Hepatocyte (in vitro differentiated cells): ENCODE results near the gene SIK3. TPM values are rescaled to one million over a fixed set of nuclear protein-coding genes. Genes with fewer than 3 reads are reported as not detected.

Source experiments
- DNase-seq: peaks from one replicate; pipeline ENCODE4 v3.0.0-alpha.2; 2016; ENCODE audit warnings: low spot score
- H2AFZ ChIP-seq: fragments of 200-600 bp; sonication (generic); 2 replicates; pipeline ENCODE4 v1.6.0; 2016; ENCODE audit warnings: antibody characterized with exemption, mild to moderate bottlenecking
- H3K27ac ChIP-seq: fragments of 200-600 bp; sonication (generic); 2 replicates; pipeline ENCODE4 v1.5.1; 2016; ENCODE audit warnings: mild to moderate bottlenecking
- H3K27me3 ChIP-seq: fragments of 200-600 bp; sonication (generic); 2 replicates; pipeline ENCODE4 v1.6.1; 2016
- H3K36me3 ChIP-seq: fragments of 200-600 bp; sonication (generic); replicated peaks from 2 replicates; pipeline ENCODE4 v1.5.1; 2016; ENCODE audit warnings: low read depth; ENCODE audit not compliant: insufficient read depth
- H3K4me1 ChIP-seq: fragments of 200-600 bp; sonication (generic); 2 replicates; pipeline ENCODE4 v1.5.1; 2016; ENCODE audit warnings: mild to moderate bottlenecking, moderate library complexity; ENCODE audit not compliant: insufficient read depth
- H3K4me2 ChIP-seq: fragments of 200-600 bp; sonication (generic); 2 replicates; pipeline ENCODE4 v1.6.0; 2016
- H3K4me3 ChIP-seq: fragments of 200-600 bp; sonication (generic); 2 replicates; pipeline ENCODE4 v1.5.1; 2016; ENCODE audit warnings: mild to moderate bottlenecking
- H3K79me2 ChIP-seq: fragments of 200-600 bp; sonication (generic); 2 replicates; pipeline ENCODE4 v1.6.0; 2017; ENCODE audit warnings: mild to moderate bottlenecking
- H3K9me2 ChIP-seq: fragments of 200-600 bp; sonication (generic); replicated peaks from 2 replicates; pipeline ENCODE4 v1.6.0; 2017; ENCODE audit warnings: mild to moderate bottlenecking; ENCODE audit not compliant: insufficient read depth
- H3K9me3 ChIP-seq: fragments of 200-600 bp; sonication (generic); 2 replicates; pipeline ENCODE4 v1.5.1; 2016; ENCODE audit warnings: low read depth, mild to moderate bottlenecking
- H4K20me1 ChIP-seq: fragments of 200-600 bp; sonication (generic); 2 replicates; pipeline ENCODE4 v1.6.0; 2016; ENCODE audit warnings: mild to moderate bottlenecking; ENCODE audit not compliant: insufficient read depth, poor library complexity, severe bottlenecking
- EZH2 ChIP-seq: fragments of 200-600 bp; sonication (generic); IDR thresholded peaks from 2 replicates; pipeline ENCODE4 v1.6.1; 2016; ENCODE audit warnings: antibody characterized with exemption, mild to moderate bottlenecking, borderline replicate concordance
- EZH2phosphoT487 ChIP-seq: fragments of 200-600 bp; sonication (generic); IDR thresholded peaks from one replicate; pipeline ENCODE4 v1.6.1; 2018; ENCODE audit warnings: antibody characterized with exemption, mild to moderate bottlenecking, low read depth, moderate library complexity; ENCODE audit not compliant: unreplicated experiment, severe bottlenecking
- WGBS: methylation state at CpG from one replicate; pipeline ENCODE4 v1.1.6; 2016; ENCODE audit warnings: low lambda C conversion rate; ENCODE audit errors: missing lambda C conversion rate; 5-methylcytosine and 5-hydroxymethylcytosine counted together
- polyA plus RNA-seq: library from polyadenylated mRNA; unstranded; fragments of >200 nt; fragmentation: Nextera tagmentation; extraction: Ambion mirVana; gene quantifications from 2 replicates; pipeline ENCODE4 v1.2.1, GENCODE V29; 2016
- total RNA-seq: library from RNA; depleted of rRNA; stranded (reverse); fragments of >200 nt; gene quantifications from 2 replicates; pipeline ENCODE4 v1.2.3, GENCODE V29; 2014
- TF ChIP-seq, protein P1 (sequence below): fragments of 200-600 bp; sonication (generic); IDR thresholded peaks from 2 replicates; pipeline ENCODE4 v1.5.1; 2016; ENCODE audit warnings: antibody characterized with exemption, mild to moderate bottlenecking; ENCODE audit not compliant: poor library complexity

Gene SIK3
- total and polyA plus RNA-seq, 2 experiments from 2014 or later, result 15.8 to 17.7 TPM

DNA sequence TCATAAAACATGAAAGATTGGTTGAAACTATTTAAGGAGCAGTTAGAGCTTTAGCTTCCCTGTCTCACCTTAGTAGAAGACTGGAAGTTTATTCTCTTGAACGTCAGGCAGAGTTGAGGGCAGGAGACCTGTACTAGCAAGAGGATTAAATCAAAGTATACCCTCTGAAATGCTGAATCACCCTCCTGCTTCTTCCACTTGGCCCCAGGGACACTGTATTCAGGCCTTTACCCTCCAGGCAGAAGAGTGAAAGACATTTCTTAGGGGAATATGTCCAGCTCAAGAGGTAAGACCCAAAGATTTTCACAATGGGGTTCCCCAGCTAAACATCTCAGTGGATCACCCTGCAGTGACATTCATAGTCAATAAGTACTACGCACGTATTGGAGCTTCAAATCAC, 287.0 kb downstream of the SIK3 start:
- H3K9me3 ChIP-seq, result no peaks in the 10 kb centered on the region
- TF ChIP-seq EZH2 (no peak), EZH2phosphoT487 (no peak)
- TF ChIP-seq, protein P1, sequence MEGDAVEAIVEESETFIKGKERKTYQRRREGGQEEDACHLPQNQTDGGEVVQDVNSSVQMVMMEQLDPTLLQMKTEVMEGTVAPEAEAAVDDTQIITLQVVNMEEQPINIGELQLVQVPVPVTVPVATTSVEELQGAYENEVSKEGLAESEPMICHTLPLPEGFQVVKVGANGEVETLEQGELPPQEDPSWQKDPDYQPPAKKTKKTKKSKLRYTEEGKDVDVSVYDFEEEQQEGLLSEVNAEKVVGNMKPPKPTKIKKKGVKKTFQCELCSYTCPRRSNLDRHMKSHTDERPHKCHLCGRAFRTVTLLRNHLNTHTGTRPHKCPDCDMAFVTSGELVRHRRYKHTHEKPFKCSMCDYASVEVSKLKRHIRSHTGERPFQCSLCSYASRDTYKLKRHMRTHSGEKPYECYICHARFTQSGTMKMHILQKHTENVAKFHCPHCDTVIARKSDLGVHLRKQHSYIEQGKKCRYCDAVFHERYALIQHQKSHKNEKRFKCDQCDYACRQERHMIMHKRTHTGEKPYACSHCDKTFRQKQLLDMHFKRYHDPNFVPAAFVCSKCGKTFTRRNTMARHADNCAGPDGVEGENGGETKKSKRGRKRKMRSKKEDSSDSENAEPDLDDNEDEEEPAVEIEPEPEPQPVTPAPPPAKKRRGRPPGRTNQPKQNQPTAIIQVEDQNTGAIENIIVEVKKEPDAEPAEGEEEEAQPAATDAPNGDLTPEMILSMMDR, result no peak
- peak overlapping the region; percentile 25 for H2AFZ ChIP-seq
- peaks cover 14% of the 10 kb centered on the region for H3K4me1 ChIP-seq
- 90% methylated on average over 3 of the region's 3 CpGs for WGBS
- no peaks in the 10 kb centered on the region for H3K79me2 ChIP-seq
- H3K27me3 ChIP-seq, result no peaks in the 10 kb centered on the region
- H3K36me3 ChIP-seq, result no peaks in the 10 kb centered on the region
- H4K20me1 ChIP-seq, result no peaks in the 10 kb centered on the region
- no peaks in the 10 kb centered on the region for H3K9me2 ChIP-seq
- peak overlapping the region; percentile 52 for H3K27ac ChIP-seq
- H3K4me3 ChIP-seq, result no peak overlapping the region
- no peak for DNase-seq
- no peak overlapping the region for H3K4me2 ChIP-seq

DNA sequence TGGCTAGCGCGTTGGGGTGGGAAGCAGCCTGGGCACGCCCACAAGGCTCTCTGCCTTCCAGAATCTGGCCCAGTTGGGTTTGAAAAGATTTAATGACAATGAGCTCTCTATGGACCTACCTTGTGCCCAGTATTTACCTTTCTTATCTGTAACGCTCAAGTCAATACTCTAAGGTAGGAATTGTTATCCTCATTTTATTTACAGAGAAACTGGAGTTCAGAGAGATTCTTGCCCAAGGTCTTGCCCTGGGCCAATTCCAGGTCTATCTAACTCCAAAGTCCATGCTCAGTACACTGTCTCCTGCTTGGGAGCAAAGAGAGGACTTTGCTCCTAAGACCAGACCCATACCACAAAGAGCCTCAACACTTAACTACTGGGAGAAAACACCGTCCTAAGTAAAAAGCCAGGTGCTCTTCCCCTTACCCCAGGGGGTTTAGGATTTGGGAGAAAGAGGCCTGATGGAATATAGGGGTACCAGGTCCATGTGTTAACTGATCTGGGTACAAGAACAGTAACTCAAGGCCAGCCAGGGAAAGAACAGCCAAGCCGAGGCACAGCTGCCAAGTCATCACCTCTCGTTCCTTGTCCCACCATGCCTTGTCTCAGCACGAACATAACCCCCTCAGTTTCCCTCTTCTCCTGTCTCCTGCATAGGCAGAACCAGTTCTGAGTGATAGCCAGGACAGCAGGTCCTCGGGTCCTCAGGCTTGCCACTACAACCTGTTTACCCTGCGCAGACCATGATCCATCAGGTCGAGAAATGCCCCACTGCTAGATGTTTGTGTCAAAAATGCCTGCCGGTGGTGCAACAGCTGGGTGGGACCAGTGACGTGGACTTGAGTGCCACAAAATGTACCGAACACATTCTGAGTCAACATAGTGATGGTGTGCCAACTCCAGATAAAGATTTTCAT, 289.7 kb downstream of the SIK3 start:
- peaks cover 11% of the 10 kb centered on the region for H3K4me1 ChIP-seq
- H3K79me2 ChIP-seq, result no peaks in the 10 kb centered on the region
- H3K36me3 ChIP-seq, result no peaks in the 10 kb centered on the region
- no peak for DNase-seq
- 54% methylated on average over 14 of the region's 14 CpGs for WGBS
- peak overlapping the region; percentile 93 for H3K27ac ChIP-seq
- peak overlapping the region; percentile 47 for H3K4me2 ChIP-seq
- no peaks in the 10 kb centered on the region for H4K20me1 ChIP-seq
- no peak overlapping the region for H2AFZ ChIP-seq
- no peak overlapping the region for H3K4me3 ChIP-seq
- no peaks in the 10 kb centered on the region for H3K9me3 ChIP-seq
- TF ChIP-seq EZH2phosphoT487, result no peak
- TF ChIP-seq EZH2, result no peak
- TF ChIP-seq, protein P1, result no peak
- H3K27me3 ChIP-seq, result no peaks in the 10 kb centered on the region
- no peaks in the 10 kb centered on the region for H3K9me2 ChIP-seq

DNA sequence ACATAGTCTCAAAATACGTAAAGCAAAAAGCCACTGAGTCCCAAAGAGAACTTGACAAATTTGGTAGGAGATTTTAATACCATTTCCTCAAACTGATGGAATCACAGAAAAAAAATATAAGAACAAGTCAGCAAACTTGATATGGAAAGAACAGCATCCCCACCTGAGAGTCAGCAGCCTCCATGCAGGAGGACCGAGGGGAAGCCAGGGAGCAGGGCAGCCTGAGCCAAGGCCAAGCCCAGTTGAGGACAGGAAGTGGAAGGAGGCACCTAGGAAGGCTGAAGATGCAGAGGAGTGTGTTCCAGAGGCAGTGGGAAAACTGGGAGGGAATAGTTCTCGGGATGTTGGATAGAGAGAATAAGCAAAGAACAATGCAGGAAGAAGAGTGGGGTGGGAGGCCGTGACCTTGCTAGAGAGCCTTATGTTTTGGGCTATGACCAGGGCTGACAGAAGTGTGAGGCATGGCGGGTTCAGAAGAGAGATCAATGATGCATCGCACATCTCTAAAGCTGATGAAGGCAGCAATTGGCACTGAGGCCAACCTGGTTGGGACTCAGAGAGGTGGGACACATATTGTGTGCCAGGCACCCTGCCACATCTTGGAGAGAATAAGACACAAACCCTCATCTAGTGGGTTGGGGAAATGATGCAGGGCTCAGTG, 290.5 kb downstream of the SIK3 start:
- Histone ChIP-seq H3K9me2 (no peaks in the 10 kb centered on the region), H3K27ac (peak overlapping the region; percentile 56), H2AFZ (no peak overlapping the region), H3K36me3 (no peaks in the 10 kb centered on the region), H3K79me2 (no peaks in the 10 kb centered on the region), H3K27me3 (no peaks in the 10 kb centered on the region), H3K4me2 (no peak overlapping the region), H3K4me3 (no peak overlapping the region), H3K9me3 (no peaks in the 10 kb centered on the region), H4K20me1 (no peaks in the 10 kb centered on the region), H3K4me1 (peaks cover 6% of the 10 kb centered on the region)
- WGBS, result 89% methylated on average over 6 of the region's 6 CpGs
- TF ChIP-seq EZH2phosphoT487, result no peak
- TF ChIP-seq, protein P1, result no peak
- TF ChIP-seq EZH2, result no peak
- no peak for DNase-seq
